HepG2 (cell line): ENCODE results near the gene OR5A1. TPM values are rescaled to one million over a fixed set of nuclear protein-coding genes. Genes with fewer than 3 reads are reported as not detected.

Source experiments
- ATAC-seq: fragments of 200-7000 bp; cut with Tn5 transposase; 3 replicates; pipeline ENCODE4 v1.9.1; 2020; ENCODE audit warnings: mild to moderate bottlenecking, moderate library complexity
- BruUV-seq: library from RNA; stranded (reverse); fragments of 400-500 nt; replicated peaks from 2 replicates; lab custom pipeline; 2021; lab: Mats Ljungman, UMichigan
- CTCF ChIA-PET: fragments of 300-600 bp; formaldehyde crosslinking; extraction: SDS; loops from one replicate; lab custom pipeline; 2021; ENCODE audit warnings: low total read pairs, inconsistent platforms, low intra/inter-chr PET ratio; lab: Yijun Ruan, JAX
- POLR2A ChIA-PET: fragments of 350-600 bp; sonication (Branson Sonifier 250); formaldehyde crosslinking; loops from one replicate; lab custom pipeline; 2020; ENCODE audit warnings: antibody characterized with exemption, inconsistent platforms; lab: Yijun Ruan, JAX
- DNase-seq: peaks from one replicate; pipeline ENCODE4 v3.0.0-alpha.2; 2015; ENCODE audit warnings: low spot score
- FAIRE-seq: peaks from 3 replicates; lab custom pipeline; 2011; peaks lifted over from hg19 to GRCh38; lab: Jason Lieb, UNC
- H2AFZ ChIP-seq: one replicate; pipeline ENCODE4 v1.6.1; 2011; ENCODE audit warnings: low read length, inconsistent platforms
- H3K27ac ChIP-seq: fragments of 300-600 bp; 3 replicates; pipeline ENCODE4 v1.8.0; 2011; ENCODE audit warnings: mixed run types, mild to moderate bottlenecking, mixed read lengths, low read length, inconsistent platforms; ENCODE audit not compliant: insufficient read depth; ENCODE audit errors: extremely low read length
- H3K27me3 ChIP-seq, 2 experiments: fragments of 200-600 bp in 1 of 2; 2 replicates in 1 of 2; 3 replicates in 1 of 2; pipeline versions ENCODE4 v1.6.0 to v1.8.0; 2011; ENCODE audit warnings: low read length in 2 of 2, mild to moderate bottlenecking in 2 of 2, moderate library complexity in 2 of 2, inconsistent platforms in 1 of 2; ENCODE audit not compliant: insufficient read depth in 2 of 2, control insufficient read depth in 1 of 2
- H3K36me3 ChIP-seq, 2 experiments: fragments of 200-600 bp in 1 of 2; replicated peaks in 1 of 2; 2 replicates in 1 of 2; 3 replicates in 1 of 2; pipeline versions ENCODE4 v1.5.1 to v1.8.0; 2011; ENCODE audit warnings: low read length in 2 of 2, inconsistent platforms in 1 of 2; ENCODE audit not compliant: insufficient read depth in 2 of 2, control insufficient read depth in 1 of 2
- H3K4me1 ChIP-seq: 2 replicates; pipeline ENCODE4 v1.5.1; 2012; ENCODE audit warnings: low read length, inconsistent platforms; ENCODE audit not compliant: insufficient read depth
- H3K4me2 ChIP-seq: 2 replicates; pipeline ENCODE4 v1.6.0; 2011; ENCODE audit warnings: low read depth, low read length, inconsistent platforms
- H3K4me3 ChIP-seq, 3 experiments: fragments of 200-600 bp in 1 of 3; sonication (generic), shearing (Covaris generic) in 1 of 3; replicated peaks in 1 of 3; 2 replicates each; pipeline ENCODE4 v1.5.1; 2011 to 2016; ENCODE audit warnings: low read length in 3 of 3, inconsistent platforms in 2 of 3, low read depth in 2 of 3, mild to moderate bottlenecking in 2 of 3, control low read depth in 1 of 3, mixed read lengths in 1 of 3; ENCODE audit not compliant: insufficient read depth in 1 of 3
- H3K79me2 ChIP-seq: one replicate; pipeline ENCODE4 v1.6.1; 2011; ENCODE audit warnings: low read length, inconsistent platforms; ENCODE audit not compliant: insufficient read depth
- H3K9ac ChIP-seq: 2 replicates; pipeline ENCODE4 v1.6.0; 2011; ENCODE audit warnings: mild to moderate bottlenecking, low read depth, low read length, inconsistent platforms; ENCODE audit not compliant: insufficient read depth
- H3K9me3 ChIP-seq: 2 replicates; pipeline ENCODE4 v1.5.1; 2012; ENCODE audit warnings: mild to moderate bottlenecking, low read length
- H4K20me1 ChIP-seq: 2 replicates; pipeline ENCODE4 v1.6.0; 2011; ENCODE audit warnings: inconsistent platforms, mild to moderate bottlenecking, low read length, moderate library complexity; ENCODE audit not compliant: insufficient read depth
- ADNP ChIP-seq: sonication (generic); formaldehyde crosslinking; IDR thresholded peaks from 2 replicates; pipeline ENCODE4 v1.4.0; 2020; ENCODE audit warnings: missing genetic modification reagents
- BHLHE40 ChIP-seq: IDR thresholded peaks from 2 replicates; pipeline ENCODE4 v1.6.1; 2011; ENCODE audit warnings: low read length, improper control_type of control experiment
- GABPA ChIP-seq, 2 experiments: IDR thresholded peaks; 2 replicates each; pipeline ENCODE4 v1.6.1; 2011 to 2016; ENCODE audit warnings: low read depth in 2 of 2, low read length in 1 of 2, missing biosample characterization in 1 of 2, missing genetic modification characterization in 1 of 2
- PLRG1 ChIP-seq: fragments of 450-650 bp; conservative IDR thresholded peaks from 2 replicates; pipeline ENCODE4 v1.6.1; 2016
- TCF7 ChIP-seq: sonication (generic); IDR thresholded peaks from 2 replicates; pipeline ENCODE4 v1.6.1; 2016; ENCODE audit warnings: antibody characterized with exemption, low read depth
- TCF7L2 ChIP-seq: IDR thresholded peaks from 2 replicates; pipeline ENCODE4 v1.6.1; 2011; ENCODE audit warnings: mild to moderate bottlenecking, low read depth, low read length, moderate library complexity
- ZNF121 ChIP-seq: sonication (generic); formaldehyde crosslinking; IDR thresholded peaks from 2 replicates; pipeline ENCODE4 v1.5.0; 2020; ENCODE audit warnings: mild to moderate bottlenecking, missing genetic modification reagents
- ZNF180 ChIP-seq: sonication (generic); formaldehyde crosslinking; IDR thresholded peaks from 2 replicates; pipeline ENCODE4 v1.4.0; 2020; ENCODE audit warnings: low read depth, missing genetic modification reagents, borderline replicate concordance
- ZNF263 ChIP-seq: sonication (generic); formaldehyde crosslinking; IDR thresholded peaks from 2 replicates; pipeline ENCODE4 v1.4.0; 2020; ENCODE audit warnings: missing genetic modification reagents
- WGBS: methylation state at CpG from one replicate; pipeline ENCODE4 v1.1.6; 2017; ENCODE audit warnings: low lambda C conversion rate; 5-methylcytosine and 5-hydroxymethylcytosine counted together
- in situ Hi-C: cut with HindIII; loops from 2 replicates; pipeline ENCODE4 v1.10.0; 2017; ENCODE audit warnings: low pct_unique_long_range_greater_than_20kb; ENCODE audit not compliant: extremely low pct_ligation_motif_present
- intact Hi-C: fragments of 100-400 bp; cut with micrococcal nuclease; formaldehyde crosslinking; loops from one replicate; pipeline ENCODE4 v1.10.0; 2022; ENCODE audit not compliant: unreplicated experiment
- polyA plus RNA-seq, 8 experiments: library from polyadenylated mRNA; depleted of rRNA in 3 of 8; stranded (reverse) in 7 of 8; unstranded in 1 of 8; fragments of >200 nt; fragmentation: Illumina TruSeq in 4 of 8; extraction: Trizol in 4 of 8; gene quantifications; 2 replicates each; pipeline versions ENCODE4 v1.2.1 to v1.2.3, GENCODE V29; 2011 to 2016; ENCODE audit warnings: low read depth in 4 of 8, missing spikeins in 1 of 8, mixed read lengths in 1 of 8; ENCODE audit not compliant: insufficient read depth in 1 of 8
- total RNA-seq, 5 experiments: library from RNA; depleted of rRNA; stranded (reverse); fragments of >200 nt; fragmentation: Illumina TruSeq; extraction: Trizol; gene quantifications; 2 replicates each; pipeline ENCODE4 v1.2.3, GENCODE V29; 2016; ENCODE audit warnings: low read depth in 1 of 5
- TF ChIP-seq, protein P1 (sequence below): sonication (generic); formaldehyde crosslinking; IDR thresholded peaks from 2 replicates; pipeline ENCODE4 v1.5.0; 2020; ENCODE audit warnings: missing genetic modification reagents
- TF ChIP-seq, protein P2 (sequence below): sonication (generic); formaldehyde crosslinking; IDR thresholded peaks from 2 replicates; pipeline ENCODE4 v1.4.0; 2020; ENCODE audit warnings: mild to moderate bottlenecking, missing genetic modification reagents
- TF ChIP-seq, protein P3 (sequence below): IDR thresholded peaks from 2 replicates; pipeline ENCODE4 v1.6.1; 2016; ENCODE audit warnings: missing biosample characterization, missing genetic modification reagents, low read depth

The OR5A1 gene
- total and polyA plus RNA-seq, 2 of the 13 experiments (the other 11 are each of a cell fraction or from before 2014, with no cell fraction given): not detected

DNA sequence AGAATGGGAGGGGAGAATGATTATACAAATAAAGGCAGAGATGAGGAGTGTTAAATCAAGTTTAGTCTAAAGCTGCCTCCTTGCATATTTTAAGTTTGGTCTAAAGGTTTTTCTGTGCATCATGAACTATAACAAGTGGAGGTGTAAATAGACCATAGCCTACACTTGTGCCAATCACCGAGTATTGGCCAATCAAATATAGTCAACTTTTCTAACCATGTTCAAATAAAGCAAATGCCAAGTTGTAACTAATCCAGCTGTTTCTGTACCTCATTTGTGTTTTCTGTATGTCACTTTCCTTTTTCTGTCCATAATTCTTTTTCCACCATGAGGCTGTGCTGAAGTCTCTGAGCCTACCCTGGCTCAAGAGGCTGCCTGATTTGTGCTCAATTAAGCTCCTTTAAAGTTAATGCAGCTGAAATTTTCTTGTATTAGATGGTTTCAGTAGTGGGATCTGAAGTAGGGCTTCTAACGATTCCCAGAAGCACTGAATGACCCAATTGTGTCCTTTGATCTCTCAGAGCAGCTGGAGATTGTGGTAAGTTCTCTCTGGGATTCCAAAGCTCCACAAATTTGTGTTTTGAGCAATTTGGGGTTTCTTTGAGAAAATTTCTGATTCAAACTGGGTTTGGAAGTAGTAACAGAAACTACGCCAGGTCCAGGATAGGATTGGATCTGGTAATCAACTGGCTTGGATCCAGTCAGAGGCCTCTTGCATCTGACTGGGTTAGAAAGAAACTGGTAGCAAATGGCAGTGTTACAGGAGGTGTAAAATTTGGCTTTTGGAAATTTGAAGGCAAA is 35.6 kb upstream of the OR5A1 start:
- no peak overlapping the region for H2AFZ ChIP-seq
- no peak overlapping the region for H3K4me2 ChIP-seq
- DNase-seq (no peak), FAIRE-seq (no peak), ATAC-seq (no peak)
- no peaks in the 10 kb centered on the region for H3K4me1 ChIP-seq
- TF ChIP-seq BHLHE40 (no peak), ZNF180 (no peak), TCF7L2 (no peak), GABPA (IDR thresholded peaks at IDR 0.05; ENCODE audit: low read depth, low read length) (no peak), GABPA (CRISPR knock-in tag; IDR thresholded peaks at IDR 0.05; ENCODE audit: low read depth) (no peak), ZNF121 (CRISPR knock-in tag) (no peak), TCF7 (no peak), ADNP (CRISPR knock-in tag) (no peak), ZNF263 (no peak), PLRG1 (no peak)
- TF ChIP-seq, protein P1, sequence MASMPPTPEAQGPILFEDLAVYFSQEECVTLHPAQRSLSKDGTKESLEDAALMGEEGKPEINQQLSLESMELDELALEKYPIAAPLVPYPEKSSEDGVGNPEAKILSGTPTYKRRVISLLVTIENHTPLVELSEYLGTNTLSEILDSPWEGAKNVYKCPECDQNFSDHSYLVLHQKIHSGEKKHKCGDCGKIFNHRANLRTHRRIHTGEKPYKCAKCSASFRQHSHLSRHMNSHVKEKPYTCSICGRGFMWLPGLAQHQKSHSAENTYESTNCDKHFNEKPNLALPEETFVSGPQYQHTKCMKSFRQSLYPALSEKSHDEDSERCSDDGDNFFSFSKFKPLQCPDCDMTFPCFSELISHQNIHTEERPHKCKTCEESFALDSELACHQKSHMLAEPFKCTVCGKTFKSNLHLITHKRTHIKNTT (CRISPR knock-in tag): no peak
- TF ChIP-seq, protein P2, sequence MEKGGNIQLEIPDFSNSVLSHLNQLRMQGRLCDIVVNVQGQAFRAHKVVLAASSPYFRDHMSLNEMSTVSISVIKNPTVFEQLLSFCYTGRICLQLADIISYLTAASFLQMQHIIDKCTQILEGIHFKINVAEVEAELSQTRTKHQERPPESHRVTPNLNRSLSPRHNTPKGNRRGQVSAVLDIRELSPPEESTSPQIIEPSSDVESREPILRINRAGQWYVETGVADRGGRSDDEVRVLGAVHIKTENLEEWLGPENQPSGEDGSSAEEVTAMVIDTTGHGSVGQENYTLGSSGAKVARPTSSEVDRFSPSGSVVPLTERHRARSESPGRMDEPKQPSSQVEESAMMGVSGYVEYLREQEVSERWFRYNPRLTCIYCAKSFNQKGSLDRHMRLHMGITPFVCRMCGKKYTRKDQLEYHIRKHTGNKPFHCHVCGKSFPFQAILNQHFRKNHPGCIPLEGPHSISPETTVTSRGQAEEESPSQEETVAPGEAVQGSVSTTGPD (CRISPR knock-in tag): no peak
- TF ChIP-seq, protein P3, sequence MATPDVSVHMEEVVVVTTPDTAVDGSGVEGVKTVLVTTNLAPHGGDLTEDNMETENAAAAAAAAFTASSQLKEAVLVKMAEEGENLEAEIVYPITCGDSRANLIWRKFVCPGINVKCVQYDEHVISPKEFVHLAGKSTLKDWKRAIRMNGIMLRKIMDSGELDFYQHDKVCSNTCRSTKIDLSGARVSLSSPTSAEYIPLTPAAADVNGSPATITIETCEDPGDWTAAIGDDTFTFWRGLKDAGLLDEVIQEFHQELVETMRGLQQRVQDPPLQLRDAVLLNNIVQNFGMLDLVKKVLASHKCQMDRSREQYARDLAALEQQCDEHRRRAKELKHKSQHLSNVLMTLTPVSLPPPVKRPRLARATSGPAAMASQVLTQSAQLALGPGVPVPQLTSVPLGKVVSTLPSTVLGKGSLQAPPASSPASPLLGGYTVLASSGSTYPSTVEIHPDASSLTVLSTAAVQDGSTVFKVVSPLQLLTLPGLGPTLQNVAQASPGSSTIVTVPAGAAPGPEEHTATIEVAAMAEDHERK (CRISPR knock-in tag): no peak
- H3K9me3 ChIP-seq: peaks cover 23% of the 10 kb centered on the region
- no peak overlapping the region for H3K27ac ChIP-seq
- ChIA-PET CTCF (no interaction called here), POLR2A (no interaction called here)
- no peaks in the 10 kb centered on the region for H4K20me1 ChIP-seq
- intact Hi-C loops: no loop called here
- H3K79me2 ChIP-seq: no peaks in the 10 kb centered on the region
- H3K36me3 ChIP-seq: no peaks in the 10 kb centered on the region
- no TSS peak for BruUV-seq
- in situ Hi-C loops: no loop called here
- H3K9ac ChIP-seq: no peak overlapping the region
- no peaks in the 10 kb centered on the region for H3K27me3 ChIP-seq
- WGBS: 27% methylated on average over 3 of the region's 3 CpGs
- H3K4me3 ChIP-seq: no peak overlapping the region
